ENCODE data around the gene AP5S1. TPM values are rescaled to one million over a fixed set of nuclear protein-coding genes. Genes with fewer than 3 reads are reported as not detected.

The AP5S1 gene
- total and polyA plus RNA-seq, 2 of the 4 experiments (the other 2 are of a cell fraction) = 10.1 to 11.7 TPM

- no peaks in the 10 kb centered on the region for H3K4me1 ChIP-seq (ENCODE audit: control insufficient read depth, insufficient read depth, low read length)
- H3K36me3 ChIP-seq (ENCODE audit: control insufficient read depth, insufficient read depth, low read length) = peaks cover 60% of the 10 kb centered on the region
- CTCF ChIA-PET = interaction anchor here (0.7 kb wide), 1 partner anchor 754 kb away, joined by 3 read pairs; no protein-coding TSS in a partner anchor
- TF ChIP-seq USF2 (IDR thresholded peaks at IDR 0.05; ENCODE audit: low read depth, low read length) = no peak
- TF ChIP-seq CHD1 (IDR thresholded peaks at IDR 0.05; ENCODE audit: low read depth, low read length) = no peak
- no peak for TF ChIP-seq MAFK (IDR thresholded peaks at IDR 0.05; ENCODE audit: low read depth, low read length)
- no peak for TF ChIP-seq FOS (IDR thresholded peaks at IDR 0.05; ENCODE audit: low read depth, low read length)
- no peak for TF ChIP-seq MAZ (IDR thresholded peaks at IDR 0.05; ENCODE audit: borderline replicate concordance, low read depth, low read length)
- TF ChIP-seq BHLHE40 (IDR thresholded peaks at IDR 0.05; ENCODE audit: low read depth, low read length) = no peak
- no peak for TF ChIP-seq POLR2A (IDR thresholded peaks at IDR 0.05; ENCODE audit: low read depth, low read length)
- TF ChIP-seq MXI1 (IDR thresholded peaks at IDR 0.05; ENCODE audit: borderline replicate concordance, low read depth, low read length) = no peak
- TF ChIP-seq RCOR1 (IDR thresholded peaks at IDR 0.05; ENCODE audit: insufficient replicate concordance, low read length) = no peak
- no peak for TF ChIP-seq NFE2L2 (IDR thresholded peaks at IDR 0.05; ENCODE audit: low read depth, low read length)
- no peak for TF ChIP-seq SMC3 (IDR thresholded peaks at IDR 0.05; ENCODE audit: low read depth, low read length)
- no peak for TF ChIP-seq ELK1 (IDR thresholded peaks at IDR 0.05; ENCODE audit: borderline replicate concordance, low read depth, low read length)
- TF ChIP-seq RAD21 (IDR thresholded peaks at IDR 0.05; ENCODE audit: low read length) = no peak
- no peak for TF ChIP-seq CTCF (conservative IDR thresholded peaks at IDR 0.05; ENCODE audit: low read depth, low read length)
- no peak for TF ChIP-seq RFX5 (IDR thresholded peaks at IDR 0.05; ENCODE audit: low read depth, low read length)
Measured at GRCh38 chr20:3869839-3870634, 49.7 kb downstream of the AP5S1 start.

More at GRCh38 chr20:3869839-3870634, 49.7 kb downstream of the AP5S1 start:
- H3K4me2 ChIP-seq (ENCODE audit: low read depth, low read length) = no peak overlapping the region
- ATAC-seq (ENCODE audit: low read depth) (no peak), DNase-seq (no peak)
- peaks cover 12% of the 10 kb centered on the region; the same call in 1 of the 2 replicates for H4K20me1 ChIP-seq (ENCODE audit: insufficient read depth, low read length)
- 93% methylated on average over 4 of the region's 10 CpGs; no CpG with 5 or more reads in 1 of the 2 experiments for WGBS, 2 experiments (ENCODE audit: extremely low coverage in 2 of 2, insufficient read length in 1 of 2)
- H3K4ac ChIP-seq (ENCODE audit: low read depth, low read length) = no peak overlapping the region
- H3K56ac ChIP-seq (ENCODE audit: extremely low read depth, insufficient read depth, low read length) = no peak overlapping the region
- BruUV-seq (replicated peaks) = no TSS peak
- H2BK15ac ChIP-seq (ENCODE audit: low read depth, low read length) = no peak overlapping the region
- H2BK20ac ChIP-seq (ENCODE audit: low read depth, low read length) = no peak overlapping the region
- H3K27me3 ChIP-seq (ENCODE audit: control insufficient read depth, insufficient read depth, low read length) = no peaks in the 10 kb centered on the region
- H3K9ac ChIP-seq (ENCODE audit: low read depth, low read length) = no peak overlapping the region
- H3K9me1 ChIP-seq (ENCODE audit: insufficient read depth, low read length) = peaks cover 22% of the 10 kb centered on the region
- no peak overlapping the region for H4K91ac ChIP-seq (ENCODE audit: insufficient read depth, low read depth, low read length)
- dilution Hi-C loops (cut with HindIII; ENCODE audit: low sequenced_read_pairs, unreplicated experiment) = no loop called here
- H2AK9ac ChIP-seq (replicated peaks; ENCODE audit: low read depth, low read length, poor library complexity) = peak overlapping the region; percentile 39
- H2BK5ac ChIP-seq (ENCODE audit: low read depth, low read length, poor library complexity, severe bottlenecking) = no peak overlapping the region
- intact Hi-C loops (cut with micrococcal nuclease) = no loop called here
- POLR2A ChIA-PET (ENCODE audit: unreplicated experiment) = no interaction called here
- no peak overlapping the region for H2AFZ ChIP-seq (replicated peaks; ENCODE audit: low read length, poor library complexity)
- H4K5ac ChIP-seq (ENCODE audit: low read depth, low read length) = no peak overlapping the region
- H3K4me3 ChIP-seq (ENCODE audit: insufficient read depth, low read depth, low read length) = no peak overlapping the region
- H3K14ac ChIP-seq (replicated peaks; ENCODE audit: low read depth, low read length) = no peak overlapping the region
- H3K79me1 ChIP-seq (ENCODE audit: low read depth in 1 of 2, low read length in 2 of 2) = peaks cover 21 to 51% of the 10 kb centered on the region in 2 experiments
- H4K8ac ChIP-seq (ENCODE audit: low read depth in 2 of 2, low read length in 2 of 2) = no peak overlapping the region
- H3K18ac ChIP-seq (ENCODE audit: low read depth, low read length) = no peak overlapping the region
- H3K23ac ChIP-seq (ENCODE audit: low read depth, low read length) = no peak overlapping the region
- in situ Hi-C loops (cut with MboI; ENCODE audit: low sequenced_read_pairs) = no loop called here
- no peak overlapping the region for H3K27ac ChIP-seq (ENCODE audit: insufficient read depth, low read length)
- H2AK5ac ChIP-seq (ENCODE audit: low read depth, low read length) = no peak overlapping the region
- no peaks in the 10 kb centered on the region for H3K9me3 ChIP-seq (ENCODE audit: control insufficient read depth, insufficient read depth, low read length)
- no peak overlapping the region for H2BK120ac ChIP-seq (ENCODE audit: low read depth, low read length)

Measured in IMR-90 (cell line).